Measurements from ENCODE around the gene NOS3. TPM values are rescaled to one million over a fixed set of nuclear protein-coding genes. Genes with fewer than 3 reads are reported as not detected.

Gene NOS3
- total and polyA plus RNA-seq, 2 experiments from 2014 or later = 0.32 to 0.83 TPM

GRCh38 chr7:151019130-151019447 is 28.3 kb downstream of the NOS3 start:
- Histone ChIP-seq H3K4me3 (no peak overlapping the region), H2AFZ (0 out of 2 replicates have a peak overlapping the region, but pooled peaks have one; percentile 28)
- in situ Hi-C loops (cut with MboI) = no loop called here

GRCh38 chr7:151020231-151020630 is 29.4 kb downstream of the NOS3 start:
- TF ChIP-seq EZH2phosphoT487 (IDR thresholded peaks at IDR 0.05; ENCODE audit: insufficient read depth, low read depth) (no peak), EZH2 (IDR thresholded peaks at IDR 0.05; ENCODE audit: insufficient read depth, poor library complexity, severe bottlenecking) (no peak)
- no peak overlapping the region for H3K4me2 ChIP-seq (ENCODE audit: unreplicated experiment)
- H3K79me2 ChIP-seq (ENCODE audit: insufficient read depth) = no peaks in the 10 kb centered on the region
- WGBS, 2 experiments (ENCODE audit: low coverage in 1 of 2, low lambda C conversion rate in 2 of 2, missing lambda C conversion rate in 2 of 2) = 32 to 42% methylated on average over 4 to 7 of the region's 7 CpGs
- no peaks in the 10 kb centered on the region for H3F3A ChIP-seq (ENCODE audit: insufficient read depth)
- no peaks in the 10 kb centered on the region for H4K20me1 ChIP-seq (ENCODE audit: insufficient read depth)
- no peak overlapping the region for H2AFZ ChIP-seq
- in situ Hi-C loops (cut with MboI) = no loop called here
- H3K9me3 ChIP-seq (ENCODE audit: low read depth) = no peaks in the 10 kb centered on the region
- no peak overlapping the region for H3K9ac ChIP-seq
- H3K4me1 ChIP-seq (ENCODE audit: insufficient read depth) = no peaks in the 10 kb centered on the region
- no peak overlapping the region for H3K27ac ChIP-seq
- H3K4me3 ChIP-seq = no peak overlapping the region
- no peak for DNase-seq
- no peaks in the 10 kb centered on the region for H3K36me3 ChIP-seq (ENCODE audit: low read depth)
- no peaks in the 10 kb centered on the region for H3K9me2 ChIP-seq (ENCODE audit: insufficient read depth)
- peaks cover 19% of the 10 kb centered on the region for H3K27me3 ChIP-seq (replicated peaks; ENCODE audit: insufficient read depth)

More at GRCh38 chr7:151019130-151019447, 28.3 kb downstream of the NOS3 start:
- Histone ChIP-seq H4K20me1 (ENCODE audit: insufficient read depth) (no peaks in the 10 kb centered on the region), H3K9me3 (ENCODE audit: low read depth) (no peaks in the 10 kb centered on the region), H3F3A (ENCODE audit: insufficient read depth) (no peaks in the 10 kb centered on the region), H3K27me3 (replicated peaks; ENCODE audit: insufficient read depth) (peaks cover 19% of the 10 kb centered on the region), H3K79me2 (ENCODE audit: insufficient read depth) (no peaks in the 10 kb centered on the region), H3K9ac (no peak overlapping the region), H3K9me2 (ENCODE audit: insufficient read depth) (no peaks in the 10 kb centered on the region), H3K4me1 (ENCODE audit: insufficient read depth) (no peaks in the 10 kb centered on the region), H3K36me3 (ENCODE audit: low read depth) (no peaks in the 10 kb centered on the region), H3K4me2 (ENCODE audit: unreplicated experiment) (no peak overlapping the region), H3K27ac (no peak overlapping the region)
- 21 to 26% methylated on average over 17 to 19 of the region's 20 CpGs for WGBS, 2 experiments (ENCODE audit: low coverage in 1 of 2, low lambda C conversion rate in 2 of 2, missing lambda C conversion rate in 2 of 2)
- DNase-seq = no peak
- TF ChIP-seq EZH2 (IDR thresholded peaks at IDR 0.05; ENCODE audit: insufficient read depth, poor library complexity, severe bottlenecking) = no peak
- TF ChIP-seq EZH2phosphoT487 (IDR thresholded peaks at IDR 0.05; ENCODE audit: insufficient read depth, low read depth) = no peak

GRCh38 chr7:151023232-151023631 is 32.4 kb downstream of the NOS3 start:
- H3K27ac ChIP-seq = no peak overlapping the region
- H3F3A ChIP-seq (ENCODE audit: insufficient read depth) = no peaks in the 10 kb centered on the region
- 64 to 69% methylated on average over 10 of the region's 10 CpGs for whole genome bisulfite sequencing, 2 experiments (ENCODE audit: low coverage in 1 of 2, low lambda C conversion rate in 2 of 2, missing lambda C conversion rate in 2 of 2)
- H3K79me2 ChIP-seq (ENCODE audit: insufficient read depth) = no peaks in the 10 kb centered on the region
- H4K20me1 ChIP-seq (ENCODE audit: insufficient read depth) = no peaks in the 10 kb centered on the region
- no peak overlapping the region for H2AFZ ChIP-seq
- no peaks in the 10 kb centered on the region for H3K9me3 ChIP-seq (ENCODE audit: low read depth)
- H3K9ac ChIP-seq = no peak overlapping the region
- no peak for DNase-seq
- peaks cover 19% of the 10 kb centered on the region for H3K27me3 ChIP-seq (replicated peaks; ENCODE audit: insufficient read depth)
- no peaks in the 10 kb centered on the region for H3K36me3 ChIP-seq (ENCODE audit: low read depth)
- TF ChIP-seq EZH2phosphoT487 (IDR thresholded peaks at IDR 0.05; ENCODE audit: insufficient read depth, low read depth) (no peak), EZH2 (IDR thresholded peaks at IDR 0.05; ENCODE audit: insufficient read depth, poor library complexity, severe bottlenecking) (no peak)
- H3K4me3 ChIP-seq = no peak overlapping the region
- H3K4me2 ChIP-seq (ENCODE audit: unreplicated experiment) = no peak overlapping the region
- in situ Hi-C loops (cut with MboI) = no loop called here
- H3K9me2 ChIP-seq (ENCODE audit: insufficient read depth) = no peaks in the 10 kb centered on the region
- H3K4me1 ChIP-seq (ENCODE audit: insufficient read depth) = 0 out of 2 replicates have a peak, but pooled peaks cover 3% of the 10 kb centered on the region

- no peak for DNase-seq
- WGBS, 2 experiments (ENCODE audit: low coverage in 1 of 2, low lambda C conversion rate in 2 of 2, missing lambda C conversion rate in 2 of 2) = 30 to 40% methylated on average over 4 of the region's 4 CpGs
- no peak within 1 kb of the TSS for H2AFZ ChIP-seq
- no peaks in the 10 kb centered on the region for H3K9me2 ChIP-seq (ENCODE audit: insufficient read depth)
- TF ChIP-seq EZH2 (IDR thresholded peaks at IDR 0.05; ENCODE audit: insufficient read depth, poor library complexity, severe bottlenecking) (no peak), EZH2phosphoT487 (IDR thresholded peaks at IDR 0.05; ENCODE audit: insufficient read depth, low read depth) (no peak)
- in situ Hi-C loops (cut with MboI) = no loop called here
- H3K36me3 ChIP-seq (ENCODE audit: low read depth) = no peaks in the 10 kb centered on the region
- no peaks in the 10 kb centered on the region for H3F3A ChIP-seq (ENCODE audit: insufficient read depth)
- H3K4me2 ChIP-seq (ENCODE audit: unreplicated experiment) = no peak within 1 kb of the TSS
- peaks cover 9% of the 10 kb centered on the region; the same call in 1 of the 2 replicates for H3K4me1 ChIP-seq (ENCODE audit: insufficient read depth)
- peaks cover 14% of the 10 kb centered on the region for H3K27me3 ChIP-seq (replicated peaks; ENCODE audit: insufficient read depth)
- H3K27ac ChIP-seq = no peak within 1 kb of the TSS
- no peak within 1 kb of the TSS for H3K4me3 ChIP-seq
- H3K9me3 ChIP-seq (ENCODE audit: low read depth) = no peaks in the 10 kb centered on the region
- H3K9ac ChIP-seq = no peak within 1 kb of the TSS
- peaks cover 8% of the 10 kb centered on the region for H3K79me2 ChIP-seq (ENCODE audit: insufficient read depth)
- no peaks in the 10 kb centered on the region for H4K20me1 ChIP-seq (ENCODE audit: insufficient read depth)
Measured at GRCh38 chr7:151024435-151025056, 33.7 kb downstream of the NOS3 start, which contains the start of gene ATG9B. ATG9B (minus strand) TSS chr7:151024494; CDS start chr7:151024423, 71 bp downstream.

Data from GM23248 (cell line).